SH-SY5Y (cell line): ENCODE results near the gene ADGRE1.

Experiments
- GATA2 ChIP-seq: IDR thresholded peaks from 2 replicates; pipeline ENCODE4 v1.6.1; 2011; ENCODE audit warnings: mild to moderate bottlenecking, low read depth, low read length
- GATA3 ChIP-seq: IDR thresholded peaks from 2 replicates; pipeline ENCODE4 v1.6.1; 2011; ENCODE audit warnings: low read depth, mild to moderate bottlenecking, low read length, moderate library complexity

DNA sequence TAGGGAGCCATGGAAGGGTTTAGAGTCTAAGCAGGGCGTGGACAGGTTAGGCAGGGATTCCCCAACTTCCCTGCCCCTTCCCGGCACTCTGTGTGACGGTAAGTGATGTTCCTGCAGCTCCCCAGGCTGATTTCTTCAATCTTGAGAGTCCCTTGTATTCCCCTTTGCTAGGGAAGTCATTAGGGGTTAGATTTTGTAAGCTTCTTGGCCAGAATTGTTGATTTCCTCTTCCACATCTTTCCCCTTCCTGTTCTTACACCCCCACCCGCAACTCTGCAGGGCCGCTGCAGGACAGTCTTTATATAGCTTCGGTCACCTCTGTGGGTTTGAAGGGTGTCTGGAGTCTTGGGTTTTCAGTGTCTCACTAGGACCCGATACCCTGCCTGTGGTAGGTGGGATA lies 10.6 kb upstream of the ADGRE1 start:
- TF ChIP-seq GATA2 = no peak
- TF ChIP-seq GATA3 = no peak
